Left ventricle myocardium inferior (tissue), 1 donor: ENCODE results near the gene PHOX2A. TPM values are rescaled to one million over a fixed set of nuclear protein-coding genes. Genes with fewer than 3 reads are reported as not detected.

Source experiments
- DNase-seq: peaks from one replicate; pipeline ENCODE4 v3.0.0-alpha.2; 2020
- H3K27ac ChIP-seq: fragments of 200-600 bp; replicated peaks from 2 replicates; pipeline ENCODE4 v1.8.0; 2021
- H3K27me3 ChIP-seq: fragments of 200-600 bp; 2 replicates; pipeline ENCODE4 v1.8.0; 2021; ENCODE audit warnings: low read depth
- H3K36me3 ChIP-seq: fragments of 200-600 bp; 2 replicates; pipeline ENCODE4 v1.8.0; 2021
- H3K4me1 ChIP-seq: fragments of 200-600 bp; 2 replicates; pipeline ENCODE4 v1.8.0; 2021
- H3K4me3 ChIP-seq: fragments of 200-600 bp; 2 replicates; pipeline ENCODE4 v1.8.0; 2021; ENCODE audit warnings: mild to moderate bottlenecking, moderate library complexity
- H3K9me3 ChIP-seq: fragments of 200-600 bp; replicated peaks from 2 replicates; pipeline ENCODE4 v1.8.0; 2021
- intact Hi-C: fragments of 100-400 bp; cut with micrococcal nuclease; formaldehyde crosslinking; loops from one replicate; pipeline ENCODE4 v1.11.0; 2022
- total RNA-seq: library from RNA; stranded (reverse); fragmentation: NEBNext Ultra II Directional; extraction: Animal tissue kit (Norgen Biotek cat#: 25700); gene quantifications from one replicate; pipeline ENCODE4 v1.2.1, GENCODE V29; 2021
- TF ChIP-seq, protein P1 (sequence below): fragments of 200-600 bp; IDR thresholded peaks from 2 replicates; pipeline ENCODE4 v1.8.0; 2021; ENCODE audit warnings: antibody characterized with exemption, mild to moderate bottlenecking, borderline replicate concordance
- donor health status: DM: no; HTN: yes; CAD: no; lungs with severe emphysema.

The PHOX2A gene
- total RNA-seq, 1 donor from 2014 or later, result not detected

DNA sequence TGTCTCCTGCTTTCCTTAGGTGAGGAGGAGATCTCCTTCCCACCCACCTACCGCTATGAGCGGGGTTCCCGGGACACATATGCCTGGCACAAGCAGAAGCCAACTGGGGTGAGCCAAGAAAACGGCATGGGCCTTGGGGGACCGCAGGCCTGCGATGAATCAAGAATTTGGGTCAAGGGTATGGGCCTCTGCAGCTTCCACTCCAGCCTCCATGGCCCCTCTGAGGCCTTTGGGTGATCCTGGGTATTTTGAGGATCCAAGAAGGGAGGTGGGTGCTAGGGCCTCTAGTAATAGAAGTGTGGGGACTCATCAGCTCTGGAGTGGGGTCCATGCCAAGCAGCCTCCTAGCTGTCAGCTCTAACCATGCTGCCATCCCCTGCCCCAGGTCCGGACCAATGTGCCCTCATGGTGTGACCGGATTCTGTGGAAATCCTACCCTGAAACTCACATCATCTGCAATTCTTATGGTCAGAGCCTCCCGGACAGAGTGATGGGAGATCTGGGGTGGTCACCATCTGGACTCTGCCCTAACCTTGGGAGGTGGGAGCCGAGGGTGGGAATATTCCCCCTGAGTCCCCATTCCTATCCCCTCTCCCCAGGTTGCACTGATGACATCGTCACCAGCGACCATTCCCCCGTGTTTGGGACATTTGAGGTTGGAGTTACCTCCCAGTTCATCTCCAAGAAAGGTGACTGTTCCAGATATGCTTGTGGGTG is 10.8 kb downstream of the PHOX2A start:
- Histone ChIP-seq H3K27ac (no peak overlapping the region), H3K4me1 (peaks cover 51% of the 10 kb centered on the region)

DNA sequence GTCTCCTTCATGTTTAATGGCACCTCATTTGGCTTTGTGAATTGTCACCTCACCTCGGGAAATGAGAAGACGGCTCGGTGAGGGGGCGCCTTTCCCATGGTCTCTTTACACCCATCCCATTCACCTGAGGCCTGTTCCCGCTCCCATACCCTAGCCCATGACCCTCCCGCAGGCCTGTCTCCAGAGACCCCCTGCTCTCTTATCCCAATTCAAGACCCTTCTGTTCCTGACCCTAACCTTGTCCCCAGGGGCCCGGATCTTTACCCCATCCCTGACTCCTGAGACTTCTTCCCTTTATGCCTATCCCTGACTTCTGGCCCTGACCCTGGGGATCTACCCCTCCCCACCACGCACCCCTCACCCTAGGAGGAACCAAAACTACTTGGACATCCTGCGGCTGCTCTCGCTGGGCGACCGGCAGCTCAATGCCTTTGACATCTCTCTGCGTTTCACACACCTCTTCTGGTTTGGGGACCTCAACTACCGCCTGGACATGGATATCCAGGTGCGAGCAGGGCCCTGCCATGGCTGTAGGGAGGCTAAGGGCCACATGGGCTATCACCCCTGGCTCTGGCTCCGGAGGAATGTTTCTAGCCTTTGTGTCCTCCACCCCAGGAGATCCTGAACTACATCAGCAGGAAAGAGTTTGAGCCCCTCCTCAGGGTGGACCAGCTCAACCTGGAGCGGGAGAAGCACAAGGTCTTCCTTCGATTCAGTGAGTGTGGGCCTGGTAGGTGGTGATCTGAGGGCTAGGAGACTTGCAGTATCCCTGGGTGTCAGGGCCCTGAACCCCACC is 11.5 kb downstream of the PHOX2A start:
- H3K27ac ChIP-seq, result no peak overlapping the region

More for the DNA sequence above, 10.8 kb downstream of the PHOX2A start:
- Histone ChIP-seq H3K36me3 (peaks cover 97% of the 10 kb centered on the region), H3K9me3 (no peaks in the 10 kb centered on the region), H3K27me3 (no peaks in the 10 kb centered on the region), H3K4me3 (no peak overlapping the region)
- TF ChIP-seq, protein P1, sequence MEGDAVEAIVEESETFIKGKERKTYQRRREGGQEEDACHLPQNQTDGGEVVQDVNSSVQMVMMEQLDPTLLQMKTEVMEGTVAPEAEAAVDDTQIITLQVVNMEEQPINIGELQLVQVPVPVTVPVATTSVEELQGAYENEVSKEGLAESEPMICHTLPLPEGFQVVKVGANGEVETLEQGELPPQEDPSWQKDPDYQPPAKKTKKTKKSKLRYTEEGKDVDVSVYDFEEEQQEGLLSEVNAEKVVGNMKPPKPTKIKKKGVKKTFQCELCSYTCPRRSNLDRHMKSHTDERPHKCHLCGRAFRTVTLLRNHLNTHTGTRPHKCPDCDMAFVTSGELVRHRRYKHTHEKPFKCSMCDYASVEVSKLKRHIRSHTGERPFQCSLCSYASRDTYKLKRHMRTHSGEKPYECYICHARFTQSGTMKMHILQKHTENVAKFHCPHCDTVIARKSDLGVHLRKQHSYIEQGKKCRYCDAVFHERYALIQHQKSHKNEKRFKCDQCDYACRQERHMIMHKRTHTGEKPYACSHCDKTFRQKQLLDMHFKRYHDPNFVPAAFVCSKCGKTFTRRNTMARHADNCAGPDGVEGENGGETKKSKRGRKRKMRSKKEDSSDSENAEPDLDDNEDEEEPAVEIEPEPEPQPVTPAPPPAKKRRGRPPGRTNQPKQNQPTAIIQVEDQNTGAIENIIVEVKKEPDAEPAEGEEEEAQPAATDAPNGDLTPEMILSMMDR, result no peak
- intact Hi-C loops, result no loop called here
- DNase-seq, result no peak

DNA sequence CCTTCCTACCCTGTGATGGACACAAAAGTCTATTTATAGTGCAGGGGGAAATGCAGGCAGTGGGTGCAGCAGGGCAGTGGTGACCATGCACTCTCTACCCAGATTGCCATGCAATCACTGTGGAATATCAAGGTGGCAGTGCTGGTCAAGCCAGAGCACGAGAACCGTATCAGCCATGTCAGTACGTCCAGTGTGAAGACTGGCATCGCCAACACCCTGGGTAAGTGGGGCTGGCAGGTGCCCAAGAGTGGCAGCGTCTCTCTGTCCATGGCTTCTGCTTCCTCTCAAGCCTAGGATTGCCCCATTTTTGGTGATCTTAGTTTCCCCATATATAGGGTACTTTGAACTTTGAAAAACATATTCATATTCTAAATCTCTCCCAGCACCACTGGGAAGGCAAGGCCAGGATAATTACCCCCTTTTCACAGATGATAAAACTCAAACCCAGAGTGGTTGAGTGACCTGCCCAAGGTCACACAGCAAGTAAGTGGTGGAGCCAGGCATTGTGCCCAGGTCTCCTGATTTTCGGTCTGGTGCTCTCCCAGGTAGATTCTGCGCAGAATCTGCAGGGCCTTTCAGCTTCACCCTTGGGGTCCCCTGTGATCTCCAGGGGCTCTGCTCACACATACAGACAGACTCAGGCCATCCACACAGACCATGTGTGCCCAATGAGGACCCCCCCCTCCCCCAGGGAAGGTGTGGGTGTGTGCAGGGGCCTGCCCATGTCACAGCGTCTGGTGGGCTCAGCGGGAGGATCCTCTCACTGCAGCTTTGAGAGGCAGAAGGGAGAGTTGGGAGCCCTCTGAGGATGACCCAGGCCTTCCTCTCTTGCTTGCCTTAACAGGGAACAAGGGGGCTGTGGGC is 12.3 kb downstream of the PHOX2A start:
- peak overlapping the region; percentile 25 for H3K27ac ChIP-seq
- H3K4me3 ChIP-seq, result no peak overlapping the region
- intact Hi-C loops, result no loop called here
- peak; percentile 69 for DNase-seq
- no peaks in the 10 kb centered on the region for H3K27me3 ChIP-seq
- TF ChIP-seq, protein P1, result no peak
- H3K36me3 ChIP-seq, result peaks cover 93% of the 10 kb centered on the region
- no peaks in the 10 kb centered on the region for H3K9me3 ChIP-seq
- peaks cover 54% of the 10 kb centered on the region for H3K4me1 ChIP-seq

More for the DNA sequence above, 11.5 kb downstream of the PHOX2A start:
- no peaks in the 10 kb centered on the region for H3K27me3 ChIP-seq
- TF ChIP-seq, protein P1, result no peak
- H3K36me3 ChIP-seq, result peaks cover 98% of the 10 kb centered on the region
- intact Hi-C loops, result no loop called here
- no peak for DNase-seq
- no peak overlapping the region for H3K4me3 ChIP-seq
- no peaks in the 10 kb centered on the region for H3K9me3 ChIP-seq
- H3K4me1 ChIP-seq, result peaks cover 51% of the 10 kb centered on the region

DNA sequence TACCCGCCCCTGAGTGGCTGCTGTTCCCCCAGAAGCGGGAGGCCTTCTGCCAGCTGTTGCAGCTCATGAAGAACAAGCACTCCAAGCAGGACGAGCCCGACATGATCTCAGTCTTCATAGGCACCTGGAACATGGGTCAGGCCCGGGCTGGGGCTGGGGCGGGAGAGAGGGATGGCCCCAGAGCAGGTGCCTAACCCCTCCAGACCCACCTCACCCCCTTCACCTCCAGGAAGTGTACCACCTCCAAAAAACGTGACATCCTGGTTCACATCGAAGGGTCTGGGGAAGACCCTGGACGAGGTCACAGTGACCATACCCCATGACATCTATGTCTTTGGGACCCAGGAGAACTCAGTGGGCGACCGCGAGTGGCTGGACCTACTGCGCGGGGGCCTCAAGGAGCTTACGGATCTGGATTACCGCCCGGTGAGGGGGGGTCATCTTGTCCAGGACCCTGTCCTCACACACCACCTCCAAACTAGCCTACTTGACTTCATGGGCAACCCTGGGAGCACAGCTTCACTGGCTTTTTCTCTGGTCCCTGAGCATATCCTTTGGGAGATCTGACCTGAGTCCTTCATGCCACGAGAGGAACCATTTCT is 13.1 kb downstream of the PHOX2A start:
- intact Hi-C loops, result no loop called here
- H3K36me3 ChIP-seq, result peaks cover 85% of the 10 kb centered on the region
- no peak overlapping the region for H3K4me3 ChIP-seq
- no peaks in the 10 kb centered on the region for H3K27me3 ChIP-seq
- H3K4me1 ChIP-seq, result peaks cover 54% of the 10 kb centered on the region
- H3K27ac ChIP-seq, result peak overlapping the region; percentile 25
- no peaks in the 10 kb centered on the region for H3K9me3 ChIP-seq
- no peak for DNase-seq
- TF ChIP-seq, protein P1, result no peak
